Neuronal stem cell (in vitro differentiated cells): ENCODE data around the gene GNAQ.

Experiments used
- DNase-seq: peaks from one replicate; pipeline ENCODE4 v3.0.0-alpha.2; 2013; ENCODE audit warnings: low spot score
- H2AFZ ChIP-seq: one replicate; pipeline ENCODE4 v1.6.1; 2013; ENCODE audit warnings: mild to moderate bottlenecking, low read length, inconsistent platforms
- H2AK5ac ChIP-seq: 2 replicates; pipeline ENCODE4 v1.6.1; 2013; ENCODE audit warnings: low read depth, mild to moderate bottlenecking, inconsistent platforms, low read length, moderate library complexity, mixed read lengths
- H2BK120ac ChIP-seq: 2 replicates; pipeline ENCODE4 v1.6.1; 2013; ENCODE audit warnings: low read depth, mild to moderate bottlenecking, inconsistent platforms, low read length, moderate library complexity, mixed read lengths
- H2BK12ac ChIP-seq: one replicate; pipeline ENCODE4 v1.6.1; 2013; ENCODE audit warnings: low read length, inconsistent platforms
- H2BK15ac ChIP-seq: 2 replicates; pipeline ENCODE4 v1.6.1; 2013; ENCODE audit warnings: mild to moderate bottlenecking, low read length, inconsistent platforms, mixed read lengths
- H2BK5ac ChIP-seq: one replicate; pipeline ENCODE4 v1.6.1; 2013; ENCODE audit warnings: inconsistent platforms, mild to moderate bottlenecking, low read length, moderate library complexity
- H3K14ac ChIP-seq: one replicate; pipeline ENCODE4 v1.6.1; 2013; ENCODE audit warnings: low read length, inconsistent platforms
- H3K18ac ChIP-seq: 2 replicates; pipeline ENCODE4 v1.6.1; 2013; ENCODE audit warnings: low read length, inconsistent platforms
- H3K23ac ChIP-seq: 2 replicates; pipeline ENCODE4 v1.6.1; 2013; ENCODE audit warnings: low read depth, mild to moderate bottlenecking, mixed read lengths, low read length, inconsistent platforms; ENCODE audit not compliant: poor library complexity
- H3K27ac ChIP-seq: replicated peaks from 3 replicates; pipeline ENCODE4 v1.5.1; 2013; ENCODE audit warnings: low read length, inconsistent platforms
- H3K27me3 ChIP-seq, 3 experiments: 2 replicates each; pipeline ENCODE4 v1.6.1; 2013; ENCODE audit warnings: low read length in 3 of 3, mild to moderate bottlenecking in 2 of 3, inconsistent platforms in 1 of 3, low read depth in 1 of 3, mixed read lengths in 1 of 3, moderate library complexity in 1 of 3; ENCODE audit not compliant: control insufficient read depth in 3 of 3, insufficient read depth in 3 of 3
- H3K36me3 ChIP-seq, 2 donors: replicated peaks in 1 of 2; 2 replicates each; pipeline ENCODE4 v1.6.1; 2013; ENCODE audit warnings: low read length in 2 of 2; ENCODE audit not compliant: control insufficient read depth in 2 of 2, insufficient read depth in 2 of 2
- H3K4ac ChIP-seq: 2 replicates; pipeline ENCODE4 v1.6.1; 2013; ENCODE audit warnings: inconsistent platforms, mild to moderate bottlenecking, low read length, moderate library complexity
- H3K4me1 ChIP-seq, 2 donors: 1 replicate in 1 of 2; 2 replicates in 1 of 2; pipeline ENCODE4 v1.6.1; 2013; ENCODE audit warnings: low read length in 2 of 2, low read depth in 1 of 2; ENCODE audit not compliant: control insufficient read depth in 2 of 2, insufficient read depth in 1 of 2
- H3K4me2 ChIP-seq: one replicate; pipeline ENCODE4 v1.6.1; 2013; ENCODE audit warnings: mild to moderate bottlenecking, low read length, inconsistent platforms; ENCODE audit not compliant: insufficient read depth, poor library complexity, severe bottlenecking
- H3K4me3 ChIP-seq, 2 donors: 2 replicates each; pipeline ENCODE4 v1.5.1; 2013; ENCODE audit warnings: low read length in 2 of 2, mild to moderate bottlenecking in 2 of 2, inconsistent platforms in 1 of 2, moderate library complexity in 1 of 2
- H3K79me1 ChIP-seq: one replicate; pipeline ENCODE4 v1.6.1; 2013; ENCODE audit warnings: low read depth, mild to moderate bottlenecking, inconsistent platforms, low read length, moderate library complexity
- H3K9ac ChIP-seq: one replicate; pipeline ENCODE4 v1.6.1; 2013; ENCODE audit warnings: mild to moderate bottlenecking, low read depth, low read length, inconsistent platforms; ENCODE audit not compliant: poor library complexity
- H3K9me3 ChIP-seq, 2 donors: replicated peaks in 1 of 2; 2 replicates each; pipeline versions ENCODE3 to v1.6.1; 2013; ENCODE audit warnings: low read length in 2 of 2, mild to moderate bottlenecking in 2 of 2, inconsistent platforms in 1 of 2, low read depth in 1 of 2, mixed read lengths in 1 of 2, moderate library complexity in 1 of 2; ENCODE audit not compliant: control insufficient read depth in 2 of 2, insufficient read depth in 1 of 2
- H4K8ac ChIP-seq: one replicate; pipeline ENCODE4 v1.6.1; 2013; ENCODE audit warnings: low read depth, mild to moderate bottlenecking, inconsistent platforms, low read length, moderate library complexity
- H4K91ac ChIP-seq: one replicate; pipeline ENCODE4 v1.6.1; 2013; ENCODE audit warnings: low read length, low read depth, mild to moderate bottlenecking, inconsistent platforms; ENCODE audit not compliant: poor library complexity
- WGBS, 2 donors: extraction: QIAGEN DNeasy Blood & Tissue Kit; methylation state at CpG; one replicate each; pipeline ENCODE4 v1.1.7; 2013; ENCODE audit warnings: missing lambda C conversion rate in 2 of 2, mixed read lengths in 1 of 2; ENCODE audit not compliant: insufficient read length in 2 of 2, insufficient replicate concordance in 1 of 2; ENCODE audit errors: extremely low coverage in 2 of 2; 5-methylcytosine and 5-hydroxymethylcytosine counted together

The GNAQ gene

DNA sequence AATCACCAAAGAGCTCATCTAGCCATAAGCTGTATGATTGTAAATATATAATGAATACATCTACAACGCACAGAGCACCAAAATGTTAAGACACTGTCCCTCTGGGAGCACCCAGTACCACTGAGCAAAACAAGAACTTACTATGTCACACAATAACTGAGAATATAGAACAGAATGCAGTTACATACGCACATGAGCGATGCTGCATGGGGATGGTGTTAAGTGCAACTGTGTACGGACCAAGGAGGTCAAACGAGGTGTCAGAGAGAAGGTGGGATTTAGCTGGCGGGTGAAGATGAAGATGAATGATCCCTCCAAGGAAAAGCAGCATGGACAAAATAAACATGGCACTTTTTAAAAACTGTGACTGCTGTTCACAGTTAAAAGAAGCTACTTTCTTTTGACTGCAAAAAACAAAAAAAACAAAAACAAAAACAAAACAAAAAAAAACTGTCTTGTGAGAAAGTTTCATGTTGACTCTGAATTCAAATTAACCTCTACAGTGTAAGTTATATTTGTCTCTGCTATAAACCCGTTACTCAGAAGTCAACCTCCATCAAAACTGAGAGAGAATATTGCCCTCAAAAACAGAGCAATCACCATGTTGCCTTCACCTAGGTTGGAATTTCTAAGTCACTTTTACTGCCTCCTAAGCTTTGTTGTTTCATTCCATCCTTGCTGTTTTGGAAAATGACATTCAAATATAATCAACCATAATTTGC lies 213.9 kb downstream of the GNAQ start:
- no peak overlapping the region for H2BK5ac ChIP-seq
- H3K4ac ChIP-seq = no peak overlapping the region
- H3K18ac ChIP-seq = no peak overlapping the region
- no peak overlapping the region for H2BK12ac ChIP-seq
- no peak overlapping the region for H3K9ac ChIP-seq
- no peak overlapping the region for H3K14ac ChIP-seq
- H2BK15ac ChIP-seq = no peak overlapping the region
- H3K36me3 ChIP-seq = peaks cover 0 to 16% of the 10 kb centered on the region in 2 donors
- H3K4me3 ChIP-seq = no peak overlapping the region
- no peak overlapping the region for H2BK120ac ChIP-seq
- no peaks in the 10 kb centered on the region for H3K79me1 ChIP-seq
- no CpG with 5 or more reads among the region's 7 CpGs for WGBS, 2 donors
- H3K4me2 ChIP-seq = no peak overlapping the region
- no peak overlapping the region for H2AK5ac ChIP-seq
- H3K23ac ChIP-seq = no peak overlapping the region
- H3K9me3 ChIP-seq = no peaks in the 10 kb centered on the region
- no peak overlapping the region for H3K27ac ChIP-seq
- H3K27me3 ChIP-seq = no peaks in the 10 kb centered on the region
- H3K4me1 ChIP-seq = peaks cover 0 to 7% of the 10 kb centered on the region in 2 donors
- H4K91ac ChIP-seq = no peak overlapping the region
- no peak for DNase-seq
- no peak overlapping the region for H4K8ac ChIP-seq
- no peak overlapping the region for H2AFZ ChIP-seq

DNA sequence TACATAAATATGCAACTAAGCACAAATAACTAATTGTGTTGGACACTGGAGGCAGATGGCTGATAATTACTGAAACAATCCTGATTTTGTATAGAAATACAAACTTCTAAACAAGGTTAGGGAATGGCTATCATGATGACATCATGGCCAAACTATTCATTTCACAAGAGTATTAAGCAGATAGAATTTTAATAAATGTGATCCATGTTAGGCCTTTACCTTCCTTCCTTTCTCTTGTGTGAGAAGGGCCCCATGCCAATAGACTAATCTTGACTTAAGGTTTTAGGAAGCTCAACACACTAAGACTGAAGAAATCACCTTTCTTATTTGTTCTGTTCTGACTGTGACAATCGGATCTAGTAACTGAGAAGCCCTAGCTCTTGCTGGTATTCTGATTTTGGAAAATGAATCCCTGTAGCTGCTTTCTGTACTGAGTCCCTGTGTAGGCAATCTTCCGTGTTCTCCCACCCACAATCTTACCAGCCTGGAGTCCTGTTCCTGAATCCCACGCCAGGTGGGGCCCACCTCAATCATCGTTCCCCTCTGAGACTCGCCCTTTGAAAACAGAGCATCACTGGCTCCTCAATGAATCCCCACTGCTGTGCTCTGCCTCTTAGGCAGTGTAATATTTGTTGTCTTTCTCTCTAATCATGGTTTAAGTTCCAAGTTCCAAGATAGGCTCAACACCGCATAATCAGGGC lies 214.8 kb downstream of the GNAQ start:
- Histone ChIP-seq H2BK15ac (no peak overlapping the region), H3K79me1 (no peaks in the 10 kb centered on the region), H2BK12ac (no peak overlapping the region), H3K4me2 (no peak overlapping the region), H4K8ac (no peak overlapping the region), H3K9me3 (no peaks in the 10 kb centered on the region), H3K4me1 (peaks cover 0 to 7% of the 10 kb centered on the region in 2 donors), H3K14ac (no peak overlapping the region), H2BK120ac (no peak overlapping the region), H4K91ac (no peak overlapping the region), H3K18ac (no peak overlapping the region), H3K9ac (no peak overlapping the region), H2AK5ac (no peak overlapping the region), H2BK5ac (no peak overlapping the region), H3K27me3 (no peaks in the 10 kb centered on the region), H2AFZ (no peak overlapping the region), H3K23ac (no peak overlapping the region), H3K36me3 (peaks cover 0 to 23% of the 10 kb centered on the region in 2 donors), H3K4ac (no peak overlapping the region), H3K4me3 (no peak overlapping the region), H3K27ac (no peak overlapping the region)
- WGBS, 2 donors = no CpG with 5 or more reads among the region's 6 CpGs
- DNase-seq = no peak

GRCh38 chr9:77815260-77815659 lies 216.4 kb downstream of the GNAQ start:
- Histone ChIP-seq H4K91ac (no peak overlapping the region), H2AFZ (no peak overlapping the region), H3K79me1 (no peaks in the 10 kb centered on the region), H2AK5ac (no peak overlapping the region), H3K27ac (no peak overlapping the region), H3K9ac (no peak overlapping the region), H3K9me3 (no peaks in the 10 kb centered on the region), H3K4me2 (no peak overlapping the region), H4K8ac (no peak overlapping the region), H2BK15ac (no peak overlapping the region), H3K23ac (no peak overlapping the region), H3K27me3 (no peaks in the 10 kb centered on the region), H3K18ac (no peak overlapping the region), H3K36me3 (peaks cover 4 to 34% of the 10 kb centered on the region in 2 donors), H2BK120ac (no peak overlapping the region), H3K4me1 (peaks cover 0 to 7% of the 10 kb centered on the region in 2 donors), H2BK5ac (no peak overlapping the region), H3K14ac (no peak overlapping the region), H2BK12ac (no peak overlapping the region), H3K4me3 (no peak overlapping the region), H3K4ac (no peak overlapping the region)
- DNase-seq = no peak
- WGBS, 2 donors = no CpG with 5 or more reads among the region's 2 CpGs

GRCh38 chr9:77811832-77812231 lies 219.8 kb downstream of the GNAQ start:
- Histone ChIP-seq H3K9me3 (no peaks in the 10 kb centered on the region), H2BK12ac (no peak overlapping the region), H2BK15ac (no peak overlapping the region), H2BK5ac (no peak overlapping the region), H2AK5ac (no peak overlapping the region), H4K8ac (no peak overlapping the region), H3K9ac (no peak overlapping the region), H3K23ac (no peak overlapping the region), H3K36me3 (peaks cover 4 to 54% of the 10 kb centered on the region in 2 donors), H3K4me2 (no peak overlapping the region), H4K91ac (no peak overlapping the region), H2BK120ac (no peak overlapping the region), H3K27ac (no peak overlapping the region), H3K4me3 (no peak overlapping the region), H3K79me1 (no peaks in the 10 kb centered on the region), H3K14ac (no peak overlapping the region), H2AFZ (no peak overlapping the region), H3K27me3 (no peaks in the 10 kb centered on the region), H3K4me1 (peaks cover 0 to 7% of the 10 kb centered on the region in 2 donors), H3K18ac (no peak overlapping the region), H3K4ac (no peak overlapping the region)
- WGBS, 2 donors = no CpG with 5 or more reads among the region's 1 CpG
- DNase-seq = no peak
